CD14-positive monocyte (primary cell): Measurements from ENCODE around the gene TNS2. TPM values are rescaled to one million over a fixed set of nuclear protein-coding genes. Genes with fewer than 3 reads are reported as not detected.

ENCODE experiments used
- DNase-seq, 3 donors: peaks; one replicate each; pipeline ENCODE4 v3.0.0-alpha.2; 2011 to 2022
- H2AFZ ChIP-seq: 2 replicates; pipeline ENCODE4 v1.6.0; 2012; ENCODE audit warnings: mild to moderate bottlenecking, low read depth, low read length, inconsistent platforms; ENCODE audit not compliant: insufficient read depth, poor library complexity, severe bottlenecking
- H3K27ac ChIP-seq, 2 donors: 1 replicate in 1 of 2; 2 replicates in 1 of 2; pipeline ENCODE4 v1.5.1; 2012 to 2013; ENCODE audit warnings: low read length in 2 of 2, control low read depth in 1 of 2, inconsistent platforms in 1 of 2, low read depth in 1 of 2, mild to moderate bottlenecking in 1 of 2
- H3K27me3 ChIP-seq, 2 donors: one replicate each; pipeline versions ENCODE4 v1.6.0 to v1.6.1; 2011 to 2013; ENCODE audit warnings: low read length in 2 of 2; ENCODE audit not compliant: control insufficient read depth in 2 of 2, insufficient read depth in 2 of 2
- H3K36me3 ChIP-seq, 2 donors: replicated peaks in 1 of 2; 1 replicate in 1 of 2; 2 replicates in 1 of 2; pipeline versions ENCODE4 v1.5.1 to v1.6.1; 2012 to 2013; ENCODE audit warnings: low read length in 2 of 2, control low read depth in 1 of 2, inconsistent platforms in 1 of 2, mild to moderate bottlenecking in 1 of 2; ENCODE audit not compliant: insufficient read depth in 2 of 2, control insufficient read depth in 1 of 2
- H3K4me1 ChIP-seq, 2 donors: 1 replicate in 1 of 2; 2 replicates in 1 of 2; pipeline versions ENCODE4 v1.5.1 to v1.6.1; 2012 to 2013; ENCODE audit warnings: low read length in 2 of 2, control low read depth in 1 of 2, inconsistent platforms in 1 of 2, mild to moderate bottlenecking in 1 of 2, moderate library complexity in 1 of 2; ENCODE audit not compliant: insufficient read depth in 2 of 2, control insufficient read depth in 1 of 2
- H3K4me2 ChIP-seq: replicated peaks from 2 replicates; pipeline ENCODE3; 2012; ENCODE audit warnings: low read length, moderate library complexity, mild to moderate bottlenecking; ENCODE audit not compliant: poor library complexity, severe bottlenecking; ENCODE audit errors: extremely low read depth
- H3K4me3 ChIP-seq, 3 experiments: fragments of 200-600 bp in 1 of 3; sonication (generic) in 1 of 3; replicated peaks in 1 of 3; 1 replicate in 2 of 3; 2 replicates in 1 of 3; pipeline ENCODE4 v1.5.1; 2011 to 2013; ENCODE audit warnings: low read length in 3 of 3, mild to moderate bottlenecking in 3 of 3, control low read depth in 2 of 3, low read depth in 2 of 3, inconsistent platforms in 1 of 3, moderate library complexity in 1 of 3
- H3K79me2 ChIP-seq: 2 replicates; pipeline ENCODE4 v1.6.0; 2012; ENCODE audit warnings: mild to moderate bottlenecking, control low read depth, inconsistent platforms, low read length, moderate library complexity; ENCODE audit not compliant: insufficient read depth
- H3K9ac ChIP-seq: 2 replicates; pipeline ENCODE4 v1.6.0; 2017; ENCODE audit warnings: low read length, mild to moderate bottlenecking; ENCODE audit not compliant: insufficient read depth, poor library complexity, severe bottlenecking
- H3K9me3 ChIP-seq, 2 donors: replicated peaks in 1 of 2; 1 replicate in 1 of 2; 2 replicates in 1 of 2; pipeline versions ENCODE4 v1.5.1 to v1.6.1; 2012 to 2013; ENCODE audit warnings: low read length in 2 of 2, control low read depth in 1 of 2; ENCODE audit not compliant: control insufficient read depth in 1 of 2, insufficient read depth in 1 of 2
- H4K20me1 ChIP-seq: 2 replicates; pipeline ENCODE4 v1.6.0; 2012; ENCODE audit warnings: mild to moderate bottlenecking, low read length, control low read depth, moderate library complexity; ENCODE audit not compliant: insufficient read depth
- H3K27ac Mint-ChIP-seq, 7 donors: one replicate each; pipeline ENCODE4 v1.8.0; 2020; ENCODE audit warnings: mild to moderate bottlenecking in 7 of 7, mixed read lengths in 7 of 7, moderate library complexity in 6 of 7, inconsistent platforms in 2 of 7
- H3K27me3 Mint-ChIP-seq, 3 donors: one replicate each; pipeline ENCODE4 v1.8.0; 2021 to 2022; ENCODE audit warnings: low read depth in 3 of 3, mild to moderate bottlenecking in 3 of 3, mixed read lengths in 3 of 3, moderate library complexity in 3 of 3, inconsistent platforms in 1 of 3
- H3K36me3 Mint-ChIP-seq, 2 donors: one replicate each; pipeline ENCODE4 v1.8.0; 2020; ENCODE audit warnings: mixed read lengths in 2 of 2, inconsistent platforms in 1 of 2, mild to moderate bottlenecking in 1 of 2
- H3K4me1 Mint-ChIP-seq: one replicate; pipeline ENCODE4 v1.8.0; 2020; ENCODE audit warnings: mild to moderate bottlenecking, mixed read lengths
- H3K4me3 Mint-ChIP-seq, 2 donors: one replicate each; pipeline ENCODE4 v1.8.0; 2020; ENCODE audit warnings: mild to moderate bottlenecking in 2 of 2, mixed read lengths in 2 of 2, moderate library complexity in 1 of 2
- H3K9me3 Mint-ChIP-seq, 7 donors: one replicate each; pipeline ENCODE4 v1.8.0; 2020 to 2022; ENCODE audit warnings: mixed read lengths in 7 of 7, mild to moderate bottlenecking in 6 of 7, moderate library complexity in 6 of 7, inconsistent platforms in 2 of 7
- WGBS: methylation state at CpG from one replicate; pipeline ENCODE4 v1.1.5; 2013; ENCODE audit warnings: missing lambda C conversion rate; ENCODE audit not compliant: insufficient coverage; 5-methylcytosine and 5-hydroxymethylcytosine counted together
- intact Hi-C, 2 donors: fragments of 100-400 bp; cut with micrococcal nuclease; formaldehyde crosslinking; loops; one replicate each; pipeline versions ENCODE4 v1.15.0 to v1.15.1; 2023
- polyA plus RNA-seq, 3 donors: library from polyadenylated mRNA; depleted of rRNA in 1 of 3; unstranded in 2 of 3; stranded (reverse) in 1 of 3; fragments of 300-500 nt in 2 of 3; fragments of >200 nt in 1 of 3; fragmentation: Illumina TruSeq in 2 of 3; gene quantifications; 1 replicate in 2 of 3; 2 replicates in 1 of 3; pipeline ENCODE4 v1.2.3, GENCODE V29; 2012 to 2021
- TF ChIP-seq, protein P1 (sequence below): fragments of 200-600 bp; IDR thresholded peaks from one replicate; pipeline ENCODE4 v1.8.0; 2022; ENCODE audit warnings: antibody characterized with exemption, mild to moderate bottlenecking

The TNS2 gene
- polyA plus RNA-seq, 3 donors = 0.05 to 0.43 (median 0.36) TPM

DNA sequence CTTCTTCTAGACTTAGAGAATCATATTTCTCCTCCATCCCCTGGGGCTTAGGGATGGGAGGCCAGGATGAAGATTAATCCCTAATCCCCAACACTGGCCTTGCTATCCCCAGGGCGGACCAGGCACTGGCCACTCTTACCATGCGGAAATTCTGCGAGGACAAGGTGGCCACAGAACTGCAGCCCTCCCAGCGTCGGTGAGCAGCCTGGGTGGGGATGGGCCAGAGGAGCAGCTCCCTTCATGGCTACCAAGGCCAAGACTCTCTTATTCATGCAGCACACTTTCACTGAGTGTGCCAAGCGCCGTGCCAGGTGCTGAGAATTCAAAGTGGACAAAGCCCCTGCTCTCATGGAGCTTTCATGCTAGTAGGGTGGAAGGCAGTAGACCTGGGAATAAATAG, 7.0 kb downstream of the TNS2 start:
- Mint-ChIP-seq H3K27me3 (peaks cover 0 to 19% (median 17%) of the 10 kb centered on the region in 3 donors), H3K27ac (no peak overlapping the region), H3K4me1 (peaks cover 9% of the 10 kb centered on the region), H3K4me3 (no peak overlapping the region), H3K9me3 (no peaks in the 10 kb centered on the region), H3K36me3 (no peaks in the 10 kb centered on the region)
- Histone ChIP-seq H3K4me3 (no peak overlapping the region), H3K36me3 (no peaks in the 10 kb centered on the region), H3K9ac (no peak overlapping the region), H3K27ac (no peak overlapping the region), H4K20me1 (no peaks in the 10 kb centered on the region), H3K4me2 (no peak overlapping the region), H3K27me3 (no peaks in the 10 kb centered on the region), H3K4me1 (peaks cover 7 to 14% of the 10 kb centered on the region in 2 donors), H3K9me3 (no peaks in the 10 kb centered on the region), H2AFZ (no peak overlapping the region), H3K79me2 (no peaks in the 10 kb centered on the region)
- TF ChIP-seq, protein P1, sequence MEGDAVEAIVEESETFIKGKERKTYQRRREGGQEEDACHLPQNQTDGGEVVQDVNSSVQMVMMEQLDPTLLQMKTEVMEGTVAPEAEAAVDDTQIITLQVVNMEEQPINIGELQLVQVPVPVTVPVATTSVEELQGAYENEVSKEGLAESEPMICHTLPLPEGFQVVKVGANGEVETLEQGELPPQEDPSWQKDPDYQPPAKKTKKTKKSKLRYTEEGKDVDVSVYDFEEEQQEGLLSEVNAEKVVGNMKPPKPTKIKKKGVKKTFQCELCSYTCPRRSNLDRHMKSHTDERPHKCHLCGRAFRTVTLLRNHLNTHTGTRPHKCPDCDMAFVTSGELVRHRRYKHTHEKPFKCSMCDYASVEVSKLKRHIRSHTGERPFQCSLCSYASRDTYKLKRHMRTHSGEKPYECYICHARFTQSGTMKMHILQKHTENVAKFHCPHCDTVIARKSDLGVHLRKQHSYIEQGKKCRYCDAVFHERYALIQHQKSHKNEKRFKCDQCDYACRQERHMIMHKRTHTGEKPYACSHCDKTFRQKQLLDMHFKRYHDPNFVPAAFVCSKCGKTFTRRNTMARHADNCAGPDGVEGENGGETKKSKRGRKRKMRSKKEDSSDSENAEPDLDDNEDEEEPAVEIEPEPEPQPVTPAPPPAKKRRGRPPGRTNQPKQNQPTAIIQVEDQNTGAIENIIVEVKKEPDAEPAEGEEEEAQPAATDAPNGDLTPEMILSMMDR = no peak
- DNase-seq = no peak
- WGBS = 93% methylated on average over 5 of the region's 7 CpGs
- intact Hi-C loops = no loop called here

DNA sequence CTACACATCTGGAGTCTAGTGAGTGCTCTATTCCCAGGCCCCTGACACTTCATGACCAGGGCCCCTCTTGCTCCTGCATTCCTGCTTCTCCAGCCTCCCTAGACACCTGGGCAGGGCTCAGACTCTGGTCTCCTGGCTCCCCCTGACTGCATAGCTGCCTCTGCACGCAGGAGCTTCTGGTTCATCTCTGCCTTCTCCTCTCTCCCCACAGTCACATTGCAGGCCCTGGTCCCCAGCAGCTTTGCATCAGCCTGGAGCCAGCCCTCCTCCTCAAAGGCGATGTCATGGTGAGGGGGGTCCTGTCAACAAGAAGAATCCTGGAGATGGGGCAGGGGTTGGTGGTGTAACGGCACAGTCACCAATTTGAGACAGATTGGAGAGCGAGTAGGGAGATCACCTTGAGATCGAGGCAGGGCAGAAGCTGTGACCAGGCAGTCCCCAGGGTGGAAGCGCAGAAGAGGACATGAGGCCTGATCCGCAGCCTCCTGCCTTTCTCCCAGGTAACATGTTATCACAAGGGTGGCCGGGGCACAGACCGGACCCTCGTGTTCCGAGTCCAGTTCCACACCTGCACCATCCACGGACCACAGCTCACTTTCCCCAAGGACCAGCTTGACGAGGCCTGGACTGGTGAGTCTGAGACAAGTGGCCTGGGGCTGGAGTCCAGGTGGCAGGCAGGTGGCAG, 8.1 kb downstream of the TNS2 start:
- Mint-ChIP-seq H3K9me3 (no peaks in the 10 kb centered on the region), H3K4me1 (peaks cover 9% of the 10 kb centered on the region), H3K27ac (no peak overlapping the region), H3K36me3 (peaks cover 0 to under 1% of the 10 kb centered on the region in 2 donors), H3K4me3 (no peak overlapping the region), H3K27me3 (peaks cover 0 to 17% (median 16%) of the 10 kb centered on the region in 3 donors)
- Histone ChIP-seq H3K4me2 (no peak overlapping the region), H3K27ac (no peak overlapping the region), H3K9me3 (no peaks in the 10 kb centered on the region), H3K79me2 (no peaks in the 10 kb centered on the region), H3K4me1 (peaks cover 7 to 14% of the 10 kb centered on the region in 2 donors), H3K4me3 (no peak overlapping the region), H3K27me3 (no peaks in the 10 kb centered on the region), H2AFZ (no peak overlapping the region), H3K9ac (no peak overlapping the region), H3K36me3 (no peaks in the 10 kb centered on the region), H4K20me1 (no peaks in the 10 kb centered on the region)
- TF ChIP-seq, protein P1 = no peak
- WGBS = 91% methylated on average over 6 of the region's 13 CpGs
- no peak for DNase-seq
- intact Hi-C loops = no loop called here
